Measurements from ENCODE around the gene VSIG10.

DNA sequence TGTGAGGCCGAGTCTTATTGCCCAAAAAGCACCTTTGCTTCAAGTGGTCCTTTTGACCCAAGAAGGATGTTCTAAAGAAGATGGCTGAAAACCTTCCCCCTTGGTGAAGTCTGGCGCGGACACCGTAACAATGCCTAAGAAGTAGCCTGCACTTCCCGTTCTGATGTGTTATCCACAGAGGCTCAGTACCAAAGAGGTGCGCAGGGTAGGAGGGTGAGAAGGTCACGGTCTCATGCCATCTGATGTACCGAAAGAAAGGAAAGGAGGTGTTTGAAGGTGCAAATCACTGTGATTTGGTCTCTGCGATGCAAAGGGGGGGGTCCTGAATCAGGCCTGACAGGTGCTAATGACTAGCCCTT is 42.0 kb upstream of the VSIG10 start:
- TF ChIP-seq CTCF (conservative IDR thresholded peaks at IDR 0.05; ENCODE audit: low read depth, low read length), result no peak
- TF ChIP-seq POLR2A (IDR thresholded peaks at IDR 0.05; ENCODE audit: low read depth, low read length), result no peak
- TF ChIP-seq FOS (IDR thresholded peaks at IDR 0.05; ENCODE audit: low read depth, low read length), result no peak
- TF ChIP-seq RAD21 (IDR thresholded peaks at IDR 0.05; ENCODE audit: low read length), result no peak
- no peak for TF ChIP-seq BHLHE40 (IDR thresholded peaks at IDR 0.05; ENCODE audit: low read depth, low read length)
- no peak for TF ChIP-seq ELK1 (IDR thresholded peaks at IDR 0.05; ENCODE audit: borderline replicate concordance, low read depth, low read length)
- no peak for TF ChIP-seq CEBPB (IDR thresholded peaks at IDR 0.05; ENCODE audit: low read depth, low read length)
- no peak for TF ChIP-seq RCOR1 (IDR thresholded peaks at IDR 0.05; ENCODE audit: insufficient replicate concordance, low read length)
- TF ChIP-seq SMC3 (IDR thresholded peaks at IDR 0.05; ENCODE audit: low read depth, low read length), result no peak
- TF ChIP-seq USF2 (IDR thresholded peaks at IDR 0.05; ENCODE audit: low read depth, low read length), result no peak

Data from IMR-90 (cell line).